Stomach (tissue), 4 donors: ENCODE data around the gene ZNF224.

Source experiments
- CTCF ChIP-seq, 7 experiments: fragments of 450-650 bp in 4 of 7; fragments of 200-600 bp in 3 of 7; sonication (generic) in 3 of 7; IDR thresholded peaks; one replicate each; pipeline ENCODE4 v1.5.1; 2016 to 2019; ENCODE audit warnings: antibody characterized with exemption in 7 of 7, control low read depth in 2 of 7, mild to moderate bottlenecking in 1 of 7
- EP300 ChIP-seq: sonication (generic); formaldehyde crosslinking; IDR thresholded peaks from one replicate; pipeline ENCODE4 v1.6.1; 2017; ENCODE audit warnings: antibody characterized with exemption
- POLR2A ChIP-seq, 4 donors: fragments of 450-650 bp; IDR thresholded peaks; one replicate each; pipeline ENCODE4 v1.6.1; 2016; ENCODE audit warnings: antibody characterized with exemption in 4 of 4, control low read depth in 2 of 4, mild to moderate bottlenecking in 1 of 4, moderate library complexity in 1 of 4
- POLR2AphosphoS5 ChIP-seq, 3 donors: sonication (generic); formaldehyde crosslinking; IDR thresholded peaks; one replicate each; pipeline ENCODE4 v1.6.1; 2016; ENCODE audit warnings: antibody characterized with exemption in 3 of 3

GRCh38 chr19:44113138-44113783 is 19.1 kb downstream of the ZNF224 start, which contains the start of gene ZNF225:
- TF ChIP-seq CTCF (IDR thresholded peaks at IDR 0.05) (no peak), POLR2AphosphoS5 (IDR thresholded peaks at IDR 0.05) (peak; percentile 68 to 87 (median 81)), POLR2A (IDR thresholded peaks at IDR 0.05) (no peak), EP300 (no peak)
